ENCODE results near the gene SIRT5.

The SIRT5 gene

GRCh38 chr6:13638014-13638413 is 63.6 kb downstream of the SIRT5 start:
- DNase-seq, result no peak

- no peak for DNase-seq
Measured at GRCh38 chr6:13638626-13639025, 64.2 kb downstream of the SIRT5 start.

GRCh38 chr6:13641315-13641714 is 66.9 kb downstream of the SIRT5 start:
- peak; percentile 42 for DNase-seq

- no peak for DNase-seq
Measured at GRCh38 chr6:13643125-13643524, 68.7 kb downstream of the SIRT5 start.

GRCh38 chr6:13648850-13649249 is 74.4 kb downstream of the SIRT5 start:
- no peak for DNase-seq

- DNase-seq, result no peak
Measured at GRCh38 chr6:13649393-13649792, 75.0 kb downstream of the SIRT5 start.

GRCh38 chr6:13653296-13653695 is 78.9 kb downstream of the SIRT5 start:
- peak; percentile 22 for DNase-seq

- no peak for DNase-seq
Measured at GRCh38 chr6:13654496-13654895, 80.1 kb downstream of the SIRT5 start.

- no peak for DNase-seq
Measured at GRCh38 chr6:13655700-13656099, 81.3 kb downstream of the SIRT5 start.

GRCh38 chr6:13660273-13660672 is 85.9 kb downstream of the SIRT5 start:
- no peak for DNase-seq

GRCh38 chr6:13660893-13661292 is 86.5 kb downstream of the SIRT5 start:
- no peak for DNase-seq

- no peak for DNase-seq
Measured at GRCh38 chr6:13661647-13662046, 87.2 kb downstream of the SIRT5 start.

GRCh38 chr6:13662651-13663334 is 88.4 kb downstream of the SIRT5 start:
- no peak for DNase-seq

- DNase-seq, result no peak
Measured at GRCh38 chr6:13663986-13664385, 89.6 kb downstream of the SIRT5 start.

Measured in fibroblast of skin of scalp (primary cell).